GM12892 (cell line): ENCODE data around the gene MDFIC.

Source experiments
- POLR2A ChIP-seq: IDR thresholded peaks from 2 replicates; pipeline ENCODE4 v1.6.1; 2011; ENCODE audit warnings: low read depth, low read length, control low read depth
- POLR2AphosphoS5 ChIP-seq: IDR thresholded peaks from 2 replicates; pipeline ENCODE4 v1.6.1; 2011; ENCODE audit warnings: low read depth, low read length, control low read depth
- TAF1 ChIP-seq: IDR thresholded peaks from 2 replicates; pipeline ENCODE4 v1.6.1; 2011; ENCODE audit warnings: low read depth, mild to moderate bottlenecking, control low read depth, low read length, borderline replicate concordance

DNA sequence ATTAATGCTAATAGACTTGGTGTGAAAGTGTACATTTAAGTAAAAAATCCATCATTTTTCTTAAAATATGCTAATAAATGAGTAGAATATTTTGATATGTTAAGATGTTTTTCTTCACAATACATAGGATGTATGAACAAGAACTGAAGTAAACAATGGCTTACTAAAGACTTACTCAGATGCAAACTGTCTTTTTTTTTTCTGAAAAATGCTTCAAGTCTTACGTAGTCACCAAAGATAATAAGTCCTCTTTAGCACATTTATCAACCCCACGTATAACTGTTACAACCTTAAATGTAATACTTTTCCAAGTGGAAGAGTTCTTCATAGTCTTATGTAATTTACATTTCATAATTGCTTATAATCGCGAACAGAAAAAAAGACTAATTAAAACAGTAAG lies 54.8 kb downstream of the MDFIC start:
- TF ChIP-seq POLR2AphosphoS5 (no peak), POLR2A (no peak), TAF1 (no peak)
